Inflammatory macrophage treated with lipopolysaccharide for 1 hour (primary cell): Measurements from ENCODE around the gene ASXL2.
"Not testable (repeated sequence)": the region's sequence is repeated elsewhere in the genome, so short reads cannot be mapped to it uniquely, and the experiment has no call there.

Experiments
- DNase-seq, 2 donors: peaks; one replicate each; pipeline ENCODE4 v3.0.0-alpha.2; 2020 to 2022

The ASXL2 gene

DNA sequence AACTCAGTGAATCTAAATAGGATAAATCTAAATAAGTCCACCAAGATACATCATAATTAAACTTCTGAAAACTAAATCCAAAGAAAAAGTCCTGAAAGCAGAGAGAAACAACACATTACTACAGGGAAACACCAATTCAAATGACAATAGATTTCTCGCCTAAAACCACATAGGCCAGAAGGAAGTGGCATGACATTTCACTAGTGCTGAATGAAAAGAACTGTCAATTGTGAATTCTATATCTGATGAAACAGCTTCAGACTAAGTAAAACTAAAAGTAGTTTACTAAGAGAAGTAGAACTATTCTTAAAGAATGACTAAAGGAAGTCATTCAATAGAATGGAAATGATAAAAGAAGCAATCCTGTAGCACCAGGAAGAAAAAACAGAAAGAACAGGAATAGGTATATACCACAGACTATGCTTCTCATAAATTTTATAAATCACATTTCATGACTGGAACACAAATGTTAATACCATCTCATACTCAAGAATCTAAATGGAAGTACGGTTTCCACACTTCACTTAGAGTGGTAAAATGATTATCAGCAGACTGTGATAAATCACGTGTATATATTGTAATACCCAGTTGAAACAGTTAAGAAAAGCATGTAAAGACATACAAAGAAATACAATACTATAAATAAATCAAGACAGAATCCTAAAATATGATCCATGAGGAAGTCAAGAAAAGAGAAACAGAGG lies 46.4 kb downstream of the ASXL2 start:
- peak; percentile 19 to 30 for DNase-seq

DNA sequence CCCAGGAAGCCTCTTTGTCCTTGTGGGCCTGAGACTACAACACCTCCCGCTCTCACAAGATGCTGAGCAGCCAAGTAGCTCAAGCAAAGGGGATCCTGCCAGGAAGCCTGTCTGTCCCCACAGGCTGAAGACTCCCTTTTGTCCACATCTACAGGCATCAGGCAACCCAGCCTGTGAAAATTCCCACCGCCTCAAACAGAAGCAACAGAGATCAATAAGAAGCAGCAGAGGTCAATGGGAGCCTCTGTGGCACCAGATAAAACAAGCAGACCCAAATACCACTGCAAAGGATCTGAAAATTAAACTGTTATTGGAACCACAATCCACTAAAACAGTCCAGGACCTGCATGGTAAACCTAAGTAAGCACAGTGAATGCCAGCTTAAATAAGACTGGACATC lies 48.5 kb downstream of the ASXL2 start:
- no peak for DNase-seq

DNA sequence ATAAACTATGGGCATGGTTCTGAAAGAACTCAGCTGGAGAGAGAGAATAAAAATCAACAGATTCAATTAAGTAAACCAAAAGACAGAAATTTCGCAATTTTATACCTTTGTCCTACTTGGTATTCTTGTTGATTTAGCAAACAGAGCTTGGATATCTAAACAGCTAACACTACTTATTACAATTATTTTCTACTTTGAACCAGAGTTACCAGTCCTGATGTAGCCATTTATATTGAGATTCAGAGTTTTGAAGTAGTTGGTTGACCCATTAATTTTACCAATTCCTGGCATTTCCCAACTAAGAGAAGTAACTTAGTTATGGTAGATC lies 48.9 kb downstream of the ASXL2 start:
- no peak for DNase-seq

DNA sequence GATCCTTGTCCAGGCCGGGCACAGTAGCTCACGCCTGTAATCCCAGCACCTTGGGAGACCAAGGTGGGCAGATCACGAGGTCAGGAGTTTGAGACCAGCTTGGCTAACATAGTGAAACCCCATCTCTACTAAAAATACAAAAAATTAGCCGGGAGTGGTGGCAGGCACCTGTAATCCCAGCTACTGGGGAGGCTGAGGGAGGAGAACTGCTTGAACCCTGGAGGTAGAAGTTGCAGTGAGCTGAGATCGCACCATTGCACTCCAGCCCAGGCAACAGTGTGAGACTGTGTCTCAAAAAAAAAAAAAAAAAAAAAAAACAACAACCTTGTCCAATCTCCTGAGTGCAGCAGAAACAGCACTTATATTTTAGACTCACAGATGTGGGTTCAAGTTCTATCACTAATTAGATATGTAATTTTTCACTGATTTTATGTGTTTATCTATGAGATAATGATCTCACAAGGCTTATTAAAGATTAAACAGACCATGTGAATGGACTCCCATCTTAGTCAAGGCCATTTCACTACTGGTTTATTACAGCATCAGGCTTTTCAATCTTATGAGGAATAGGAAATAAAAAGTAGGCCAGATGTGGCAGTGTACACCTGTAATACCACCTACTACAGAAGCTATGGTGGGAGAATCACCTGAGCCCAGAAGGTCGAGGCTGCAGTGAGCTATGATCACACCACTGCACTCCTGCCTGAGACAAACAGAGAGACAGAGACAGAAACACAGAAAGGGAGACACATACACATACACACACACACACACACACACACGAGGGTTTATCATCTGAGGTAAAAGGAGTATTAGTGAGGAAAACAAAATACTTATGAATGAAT lies 49.5 kb downstream of the ASXL2 start:
- not testable (repeated sequence) for DNase-seq

DNA sequence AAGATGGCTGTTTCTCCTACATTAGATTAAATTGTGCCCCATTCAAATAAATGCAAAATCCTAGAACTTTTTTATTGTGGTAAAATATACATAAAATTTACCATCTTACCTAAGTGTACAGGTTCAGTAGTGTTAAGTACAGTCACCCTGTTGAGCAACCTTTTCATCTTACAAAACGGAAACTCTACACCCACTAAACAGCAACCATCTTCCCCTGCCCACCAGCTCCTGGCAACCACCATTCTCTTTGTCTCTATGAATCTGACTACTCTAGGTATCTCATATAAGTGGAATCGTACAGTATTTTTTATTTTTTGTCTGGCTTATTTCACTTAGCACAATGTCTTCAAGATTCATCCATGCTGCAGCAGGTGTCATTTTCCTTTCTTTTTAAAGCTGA lies 53.0 kb downstream of the ASXL2 start:
- peak in 1 of 2 donors; percentile 19 for DNase-seq

DNA sequence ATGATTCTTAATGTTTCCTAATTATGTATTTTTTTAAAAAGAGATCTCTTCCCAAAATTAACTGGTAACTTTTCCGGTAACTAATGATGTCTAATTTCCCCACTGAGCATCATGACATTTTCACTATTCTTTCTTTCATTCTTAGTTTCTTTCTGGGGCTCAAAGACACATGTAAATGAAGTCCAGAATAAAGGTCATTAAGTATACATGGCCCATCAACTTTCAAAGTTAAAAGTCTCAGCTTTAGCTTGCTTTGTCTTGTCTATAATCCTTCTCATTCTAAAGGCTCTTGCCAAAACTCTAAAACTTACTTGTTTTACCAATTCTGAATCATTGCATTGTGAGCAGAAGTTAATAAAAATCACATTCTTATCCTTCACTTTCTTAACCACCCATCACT lies 53.6 kb downstream of the ASXL2 start:
- DNase-seq = no peak

DNA sequence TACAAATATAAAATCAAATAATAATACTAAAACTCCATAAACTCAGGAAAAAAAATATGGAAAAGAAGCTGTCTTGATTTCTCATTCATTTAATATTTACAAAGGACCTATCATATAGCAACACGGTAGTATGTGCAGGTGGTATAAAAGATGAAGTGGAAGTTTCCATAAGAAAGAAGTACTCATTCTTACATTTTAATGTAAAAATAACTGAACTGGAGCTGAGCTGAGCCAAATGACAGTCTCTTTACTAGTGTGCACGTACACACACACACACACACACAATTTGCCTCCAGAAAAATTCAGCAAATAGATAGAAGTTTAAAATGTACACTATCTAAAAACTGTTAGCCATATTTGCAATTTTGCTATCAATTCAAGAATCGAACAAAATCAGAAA lies 54.1 kb downstream of the ASXL2 start:
- no peak for DNase-seq

DNA sequence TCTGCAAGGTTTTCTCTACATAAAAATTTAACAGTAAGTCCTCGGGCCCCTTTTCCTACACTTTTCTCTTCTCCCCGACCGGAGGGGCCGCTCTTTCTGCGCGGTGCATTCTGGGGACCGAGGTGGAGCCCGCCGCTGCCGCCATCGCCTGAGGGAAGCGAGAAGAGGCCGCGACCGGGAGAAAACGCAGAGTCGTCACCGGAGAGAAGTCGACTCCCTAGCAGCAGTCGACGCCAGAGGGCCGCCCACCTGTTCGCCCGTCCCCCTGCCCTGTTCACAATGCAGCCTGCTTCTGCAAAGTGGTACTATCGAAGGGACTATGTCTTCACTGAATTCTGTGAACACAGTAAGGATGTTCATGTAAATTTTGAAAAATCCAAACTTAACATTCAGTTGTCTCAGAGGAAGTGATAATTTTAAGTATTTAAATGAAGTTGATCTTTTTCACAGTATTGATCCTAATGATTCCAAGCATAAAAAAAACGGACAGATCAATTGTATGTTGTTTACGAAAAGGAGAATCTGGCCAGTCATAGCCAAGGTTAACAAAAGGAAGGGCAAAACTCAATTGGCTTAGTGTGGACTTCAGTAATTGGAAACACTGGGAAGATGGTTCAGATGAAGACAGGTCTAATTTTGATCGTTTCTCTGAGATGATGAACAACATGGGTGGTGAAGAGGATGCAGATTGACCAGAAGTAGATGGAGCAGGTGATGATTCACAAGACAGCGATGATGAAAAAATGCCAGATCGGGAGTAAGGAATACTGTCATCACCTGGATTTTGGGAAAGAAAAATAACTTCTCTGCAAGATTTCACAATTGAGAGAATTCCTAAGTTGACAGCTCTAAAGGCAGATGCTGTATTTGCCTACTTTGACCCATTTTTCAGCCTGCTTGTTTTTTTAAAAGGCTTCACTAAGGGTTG lies 55.8 kb downstream of the ASXL2 start:
- peak; percentile 26 to 28 for DNase-seq

DNA sequence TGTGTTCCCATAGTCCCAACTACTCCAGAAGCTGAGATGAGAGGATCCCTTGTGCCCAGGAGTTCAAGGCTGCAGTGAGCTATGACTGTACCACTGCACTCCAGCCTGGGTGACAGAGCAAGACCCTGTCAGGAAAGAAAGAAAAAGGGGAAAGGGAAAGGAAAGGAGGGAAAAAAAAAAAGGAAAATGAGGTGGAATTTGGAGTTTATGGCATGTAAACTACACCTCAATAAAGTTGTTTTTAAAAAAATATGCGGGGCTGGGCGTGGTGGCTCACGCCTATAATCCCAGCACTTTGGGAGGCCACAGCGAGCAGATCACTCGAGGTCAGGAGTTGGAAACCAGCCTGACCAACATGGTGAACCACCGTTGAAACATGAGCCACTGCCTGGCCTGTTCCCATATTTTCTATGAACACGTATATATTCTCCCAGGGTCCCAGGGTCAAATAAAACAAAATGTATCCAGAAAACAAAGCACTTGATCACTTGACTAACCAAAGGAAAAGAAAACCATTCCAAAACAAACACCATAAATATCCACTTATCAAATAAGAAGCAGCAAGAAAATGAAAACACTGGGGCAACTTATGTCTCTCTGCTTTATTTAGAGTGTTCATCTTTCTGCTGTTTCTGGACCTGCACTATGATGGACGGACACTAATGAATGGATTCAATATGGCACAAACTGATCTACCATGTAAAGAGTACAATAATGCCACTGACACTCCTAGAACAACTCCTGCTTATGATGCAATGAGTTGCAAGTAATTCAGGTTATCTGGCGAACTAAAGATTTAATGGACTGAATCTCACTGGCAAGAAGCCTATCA lies 56.8 kb downstream of the ASXL2 start:
- no peak for DNase-seq

DNA sequence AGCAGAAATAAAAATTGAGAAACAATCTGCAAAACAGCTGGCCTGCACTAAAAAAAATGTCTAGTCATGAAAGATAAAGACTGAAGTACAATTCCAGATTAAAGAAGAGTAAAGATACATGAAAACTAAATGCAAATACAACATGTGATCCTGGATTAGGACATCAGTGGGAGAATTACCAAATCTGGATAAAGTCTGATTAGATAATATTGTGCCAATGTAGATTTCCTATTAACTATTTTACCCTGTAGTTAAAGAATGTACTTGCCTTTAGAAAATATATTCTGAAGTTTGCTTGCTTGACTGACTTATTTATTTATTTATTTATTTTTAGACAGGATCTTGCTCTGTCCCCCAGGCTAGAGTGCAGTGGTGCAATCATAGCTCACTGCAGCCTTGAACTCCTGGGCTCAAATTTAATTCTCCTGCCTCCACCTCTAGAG lies 58.7 kb downstream of the ASXL2 start:
- DNase-seq = no peak

DNA sequence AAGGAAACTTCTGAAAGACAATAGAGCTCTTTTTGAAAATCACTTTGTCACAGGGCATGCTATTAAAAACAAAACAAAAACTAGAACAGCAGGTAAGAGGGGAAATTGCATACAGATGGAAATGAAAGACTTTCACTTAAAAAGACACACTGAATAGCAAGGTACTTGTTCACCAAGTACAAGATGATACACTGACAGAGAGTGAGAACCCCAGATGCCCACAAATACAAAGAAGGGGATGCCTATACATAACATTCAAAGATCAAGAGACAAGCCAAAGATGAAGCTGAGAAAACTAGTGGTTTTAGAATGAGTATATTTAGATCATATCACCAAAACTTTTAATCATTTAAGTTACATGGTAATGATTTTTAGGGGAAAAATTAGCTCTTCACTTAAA lies 60.7 kb downstream of the ASXL2 start:
- DNase-seq = no peak

DNA sequence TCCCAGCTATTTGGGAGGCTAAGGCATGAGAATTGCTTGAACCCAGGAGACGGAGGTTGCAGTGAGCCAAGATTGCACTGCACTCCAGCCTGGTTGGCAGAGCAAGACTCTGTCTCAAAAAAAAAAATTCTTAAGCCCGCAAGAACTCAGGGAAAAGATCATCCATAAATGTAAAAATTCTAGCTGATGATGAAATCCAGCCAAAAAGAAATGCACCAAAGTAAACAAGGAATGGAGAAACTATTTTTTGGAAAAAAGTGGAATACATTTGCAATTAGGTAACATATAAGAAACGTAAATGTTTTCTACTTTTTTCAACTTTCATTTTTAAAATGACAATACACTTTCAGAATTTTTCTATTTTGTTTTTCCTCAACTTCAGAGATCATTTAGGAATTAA lies 61.3 kb downstream of the ASXL2 start:
- no peak for DNase-seq

DNA sequence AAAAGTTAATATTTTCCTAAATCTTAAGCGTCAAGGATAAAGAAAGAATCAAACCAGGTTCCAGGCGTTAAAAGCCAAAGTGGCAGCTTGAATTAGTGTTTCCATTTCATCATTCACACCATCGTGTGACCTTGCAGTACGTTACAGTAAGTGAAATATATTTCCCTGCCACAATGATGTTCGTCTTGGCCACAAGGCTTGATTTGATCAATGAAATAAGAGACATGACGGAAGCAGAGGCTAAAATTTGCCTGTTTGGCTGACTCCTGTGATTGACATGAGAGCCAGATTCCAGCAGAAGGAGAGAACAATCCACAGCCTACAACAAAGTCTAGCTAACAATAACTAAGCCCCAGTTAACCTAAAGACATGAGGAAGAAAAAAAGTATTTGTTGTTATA lies 62.0 kb downstream of the ASXL2 start:
- DNase-seq = no peak

DNA sequence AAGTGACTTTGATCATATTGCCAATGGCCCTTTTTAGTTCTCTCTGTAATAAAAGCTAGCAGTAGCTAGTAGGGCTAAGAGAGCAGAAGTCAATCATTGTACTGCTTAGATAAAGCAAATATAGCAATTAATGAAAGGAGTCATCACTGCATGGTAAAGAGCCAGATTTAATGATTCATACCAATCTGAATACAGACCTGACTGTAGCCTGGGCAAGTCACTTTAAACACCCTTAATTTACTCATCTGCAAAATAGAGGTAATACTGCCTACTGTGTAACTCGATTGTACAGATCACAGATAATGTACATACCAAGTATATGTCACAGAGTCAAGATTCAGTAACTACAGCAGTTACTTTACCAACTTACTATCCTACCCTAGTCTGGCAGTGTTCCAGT lies 63.6 kb downstream of the ASXL2 start:
- DNase-seq = no peak

DNA sequence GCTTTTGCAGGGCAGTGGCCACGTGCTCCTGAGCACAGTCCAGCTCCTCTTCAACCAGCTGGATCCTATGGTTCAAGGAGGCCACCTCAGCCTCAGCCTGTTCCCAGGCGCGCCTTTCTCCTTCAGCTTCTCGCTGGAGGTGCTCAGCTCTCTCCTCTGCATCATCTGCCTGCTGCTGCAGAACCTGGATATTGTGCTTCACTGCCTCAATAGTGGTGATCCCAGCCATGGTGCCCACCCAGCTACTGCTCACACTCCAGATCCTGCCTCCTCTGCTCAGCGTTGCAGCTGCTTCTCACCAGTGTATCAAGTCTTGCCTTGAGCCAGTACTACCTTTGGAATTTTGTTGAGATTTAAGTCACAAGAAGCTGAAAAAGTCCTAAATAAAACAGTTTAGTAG lies 67.9 kb downstream of the ASXL2 start:
- DNase-seq = no peak

DNA sequence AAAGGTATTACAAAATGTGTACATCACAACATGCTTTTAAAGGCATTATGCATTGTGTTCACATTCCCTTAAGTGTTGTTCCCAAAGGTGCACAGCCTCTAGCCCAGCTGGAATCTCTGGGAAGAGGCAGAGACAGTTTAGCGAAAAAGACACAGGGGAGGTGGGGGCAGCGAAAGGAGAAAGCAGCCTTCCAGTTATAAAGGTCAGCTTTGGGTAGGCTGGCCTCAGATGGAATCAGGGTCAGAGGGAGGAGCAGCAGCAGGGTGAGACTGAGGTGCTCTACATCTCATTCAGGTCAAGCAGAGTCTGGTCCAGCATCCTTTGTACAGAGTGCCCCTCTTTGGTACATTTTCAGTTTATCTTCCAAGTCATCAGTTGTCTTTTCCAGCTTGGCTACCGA lies 68.6 kb downstream of the ASXL2 start:
- no peak for DNase-seq

DNA sequence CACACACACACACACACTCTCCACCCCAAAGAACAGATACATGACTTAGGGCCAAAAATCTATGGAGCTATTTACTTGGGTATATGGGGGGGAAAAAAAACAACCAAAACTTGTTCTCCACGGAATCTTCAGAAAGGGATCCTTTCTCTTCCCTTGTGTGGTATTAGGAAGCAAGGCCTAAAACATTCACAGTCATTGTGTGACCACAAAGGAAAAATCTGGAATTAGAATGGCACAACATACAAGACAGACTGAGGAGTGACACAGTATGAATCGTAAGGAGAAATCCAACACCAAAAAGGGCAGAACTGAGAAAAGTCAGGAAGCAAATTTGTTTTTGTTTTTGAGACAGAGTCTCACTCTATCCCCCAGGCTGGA lies 70.3 kb downstream of the ASXL2 start:
- no peak for DNase-seq

DNA sequence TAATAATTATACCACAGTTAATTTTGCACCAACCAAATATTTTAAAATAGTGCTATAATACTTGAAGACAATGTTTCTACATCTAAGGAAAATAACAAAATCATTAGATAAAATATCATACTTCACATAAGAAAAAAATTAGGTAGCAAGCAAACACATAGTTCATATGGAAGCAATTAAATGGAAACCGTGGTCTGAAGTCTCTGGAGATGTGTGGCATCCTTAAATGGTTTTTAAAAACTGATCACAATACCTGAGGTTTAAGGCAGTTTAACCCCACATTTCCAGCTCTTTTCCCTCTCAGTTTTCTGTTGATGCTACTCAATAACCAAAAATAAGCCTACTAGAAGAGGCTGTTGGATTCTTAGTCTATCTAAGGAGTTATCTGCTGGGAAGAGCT lies 71.3 kb downstream of the ASXL2 start:
- DNase-seq = no peak

DNA sequence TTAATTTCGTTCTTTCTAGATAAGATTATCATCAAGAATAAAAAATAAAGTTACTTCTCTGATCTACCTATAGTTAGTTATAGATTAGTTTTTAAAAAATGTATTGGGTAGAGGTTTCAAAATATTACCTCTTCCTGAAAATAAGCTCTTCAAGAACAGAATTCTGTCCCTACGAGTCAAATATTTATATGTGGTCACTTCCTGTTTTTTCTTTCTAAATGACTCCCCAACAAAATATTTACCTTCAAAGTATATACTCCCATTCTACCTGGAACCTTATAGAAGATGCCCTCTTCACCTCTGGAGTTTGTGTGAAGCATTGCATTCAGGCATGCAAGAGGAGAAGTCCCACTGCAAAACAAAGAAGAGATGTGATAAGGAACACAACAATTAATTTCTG lies 72.3 kb downstream of the ASXL2 start:
- DNase-seq = no peak

DNA sequence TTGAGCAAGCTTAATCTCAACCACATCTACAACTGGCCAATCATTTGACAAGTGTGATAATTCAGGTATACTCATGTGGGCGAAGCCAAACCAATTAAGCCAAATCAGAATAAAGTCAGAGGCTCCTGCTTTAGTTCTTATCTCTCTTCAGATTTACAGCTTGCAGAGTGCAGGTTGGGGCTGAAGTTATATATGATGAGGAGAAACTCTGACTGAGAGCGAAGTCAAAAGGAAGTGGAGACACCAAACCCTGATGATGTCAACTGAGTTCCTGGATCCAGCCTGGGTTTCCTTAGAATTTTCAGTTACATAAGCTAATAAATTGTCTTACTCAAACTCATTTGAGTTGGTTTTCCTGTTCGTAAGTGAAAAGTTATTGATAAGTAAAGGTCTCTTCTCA lies 73.9 kb downstream of the ASXL2 start:
- DNase-seq = no peak

DNA sequence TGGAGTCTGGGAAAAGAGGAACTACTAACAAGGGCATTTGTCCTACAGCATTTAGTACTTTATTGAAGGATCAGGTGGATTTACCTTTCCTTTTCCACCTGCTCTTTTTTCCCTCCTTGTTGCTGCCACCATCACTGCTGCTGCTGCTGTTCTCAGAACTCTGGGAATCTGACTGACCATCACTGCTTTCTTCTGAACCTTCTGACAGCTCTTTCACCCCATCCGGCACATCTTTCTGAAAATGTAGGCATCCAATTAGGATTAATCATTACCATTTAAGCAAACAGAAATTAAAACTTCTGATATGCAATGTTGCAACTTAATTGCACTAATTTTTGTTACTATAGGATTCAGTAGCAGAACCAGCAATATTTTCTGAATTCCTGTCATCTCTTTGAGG lies 79.0 kb downstream of the ASXL2 start:
- no peak for DNase-seq

DNA sequence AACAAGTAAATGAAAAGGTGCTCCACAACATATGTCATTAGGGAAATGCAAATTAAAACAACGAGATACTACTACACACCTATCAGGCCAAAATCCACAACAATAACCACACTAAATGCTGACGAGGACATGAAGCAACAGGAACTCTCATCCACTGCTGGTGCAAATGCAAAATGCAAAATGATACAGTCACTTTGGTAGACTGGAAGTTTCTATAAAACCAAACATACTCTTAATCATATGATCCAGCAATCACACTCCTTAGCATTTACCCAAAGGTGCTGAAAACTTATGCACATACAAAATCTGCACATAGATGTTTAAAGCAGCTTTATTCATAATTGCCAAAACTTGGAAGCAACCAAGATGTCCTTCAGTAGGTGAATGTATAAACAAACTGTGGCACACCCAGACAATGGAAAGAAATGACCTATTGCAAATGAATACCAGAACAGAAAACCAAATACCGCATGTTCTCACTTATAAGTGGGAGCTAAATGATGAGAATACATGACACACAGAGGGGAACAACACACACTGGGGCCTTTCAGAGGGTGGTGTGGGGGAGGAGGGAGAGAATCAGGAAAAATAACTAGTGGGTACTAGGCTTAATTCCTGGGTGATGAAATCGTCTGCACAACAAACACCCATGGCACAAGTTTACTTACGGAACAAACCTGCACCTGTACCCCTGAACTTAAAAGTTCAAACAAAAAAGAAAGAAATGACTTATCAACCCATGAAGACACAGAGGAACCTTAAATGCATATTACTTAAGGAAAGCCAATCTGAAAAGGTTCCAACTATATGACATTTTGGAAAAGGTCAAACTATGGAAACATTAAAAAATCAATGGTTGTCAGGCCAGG lies 80.4 kb downstream of the ASXL2 start:
- no peak for DNase-seq
